Activated naive CD4-positive, alpha-beta T cell treated with anti-CD3 and anti-CD28 coated beads, Interleukin-2, amount 50 U/mL, for 72 hours (primary cell): Measurements from ENCODE around the gene KCNG1. TPM values are rescaled to one million over a fixed set of nuclear protein-coding genes. Genes with fewer than 3 reads are reported as not detected.

Experiments used
- ATAC-seq, 2 donors: fragments of 150-1000 bp; cut with Tn5 transposase; 2 replicates each; pipeline ENCODE4 v1.10.0; 2021; ENCODE audit warnings: mild to moderate bottlenecking in 2 of 2, moderate library complexity in 2 of 2
- DNase-seq, 2 donors: peaks; one replicate each; pipeline ENCODE4 v3.0.0; 2021 to 2022; ENCODE audit warnings: low spot score in 2 of 2
- H3K27ac Mint-ChIP-seq, 2 donors: one replicate each; pipeline ENCODE4 v1.8.0; 2022; ENCODE audit warnings: mild to moderate bottlenecking in 2 of 2, mixed read lengths in 2 of 2
- H3K36me3 Mint-ChIP-seq, 2 donors: one replicate each; pipeline ENCODE4 v1.8.0; 2022; ENCODE audit warnings: mixed read lengths in 2 of 2
- H3K9me3 Mint-ChIP-seq, 2 donors: one replicate each; pipeline ENCODE4 v1.8.0; 2022; ENCODE audit warnings: mixed read lengths in 2 of 2
- total RNA-seq, 2 donors: library from RNA; stranded (reverse); gene quantifications; one replicate each; pipeline ENCODE4 v1.2.3, GENCODE V29; 2022

The KCNG1 gene
- total RNA-seq, 2 donors from 2014 or later = 0.86 TPM; not detected in 1

GRCh38 chr20:51004781-51005180, 18.1 kb downstream of the KCNG1 start:
- no peaks in the 10 kb centered on the region for H3K36me3 Mint-ChIP-seq
- no peak for ATAC-seq
- no peaks in the 10 kb centered on the region for H3K9me3 Mint-ChIP-seq
- no peak overlapping the region for H3K27ac Mint-ChIP-seq
- no peak for DNase-seq

DNA sequence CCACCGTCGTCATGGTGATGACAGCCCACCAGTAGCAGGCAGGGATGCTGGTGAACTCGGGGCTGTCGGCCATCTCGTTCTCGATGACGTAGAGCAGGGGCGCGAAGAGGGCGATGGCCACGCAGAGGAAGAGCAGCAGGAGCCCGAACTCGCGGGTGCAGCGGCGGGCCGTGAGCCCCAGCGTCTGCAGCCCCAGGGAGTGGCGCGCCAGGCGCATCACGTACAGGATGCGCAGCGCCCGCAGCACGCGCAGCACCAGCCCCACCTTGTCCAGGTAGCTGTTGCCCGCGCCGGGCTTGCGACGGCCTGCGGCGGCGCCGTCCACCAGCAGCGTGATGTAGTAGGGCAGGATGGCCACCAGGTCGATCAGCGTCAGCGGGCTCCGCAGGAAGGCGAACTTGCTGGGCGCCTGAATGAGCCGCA, 18.6 kb downstream of the KCNG1 start:
- no peak overlapping the region for H3K27ac Mint-ChIP-seq
- no peaks in the 10 kb centered on the region for H3K36me3 Mint-ChIP-seq
- no peak for ATAC-seq
- H3K9me3 Mint-ChIP-seq = no peaks in the 10 kb centered on the region
- DNase-seq = no peak

GRCh38 chr20:51003753-51004152, 19.2 kb downstream of the KCNG1 start:
- Mint-ChIP-seq H3K27ac (no peak overlapping the region), H3K9me3 (no peaks in the 10 kb centered on the region), H3K36me3 (no peaks in the 10 kb centered on the region)
- ATAC-seq (no peak), DNase-seq (no peak)

- H3K27ac Mint-ChIP-seq = no peak overlapping the region
- no peak for ATAC-seq
- H3K36me3 Mint-ChIP-seq = no peaks in the 10 kb centered on the region
- DNase-seq = no peak
- no peaks in the 10 kb centered on the region for H3K9me3 Mint-ChIP-seq
Observed at GRCh38 chr20:51002633-51003032, 20.3 kb downstream of the KCNG1 start.

DNA sequence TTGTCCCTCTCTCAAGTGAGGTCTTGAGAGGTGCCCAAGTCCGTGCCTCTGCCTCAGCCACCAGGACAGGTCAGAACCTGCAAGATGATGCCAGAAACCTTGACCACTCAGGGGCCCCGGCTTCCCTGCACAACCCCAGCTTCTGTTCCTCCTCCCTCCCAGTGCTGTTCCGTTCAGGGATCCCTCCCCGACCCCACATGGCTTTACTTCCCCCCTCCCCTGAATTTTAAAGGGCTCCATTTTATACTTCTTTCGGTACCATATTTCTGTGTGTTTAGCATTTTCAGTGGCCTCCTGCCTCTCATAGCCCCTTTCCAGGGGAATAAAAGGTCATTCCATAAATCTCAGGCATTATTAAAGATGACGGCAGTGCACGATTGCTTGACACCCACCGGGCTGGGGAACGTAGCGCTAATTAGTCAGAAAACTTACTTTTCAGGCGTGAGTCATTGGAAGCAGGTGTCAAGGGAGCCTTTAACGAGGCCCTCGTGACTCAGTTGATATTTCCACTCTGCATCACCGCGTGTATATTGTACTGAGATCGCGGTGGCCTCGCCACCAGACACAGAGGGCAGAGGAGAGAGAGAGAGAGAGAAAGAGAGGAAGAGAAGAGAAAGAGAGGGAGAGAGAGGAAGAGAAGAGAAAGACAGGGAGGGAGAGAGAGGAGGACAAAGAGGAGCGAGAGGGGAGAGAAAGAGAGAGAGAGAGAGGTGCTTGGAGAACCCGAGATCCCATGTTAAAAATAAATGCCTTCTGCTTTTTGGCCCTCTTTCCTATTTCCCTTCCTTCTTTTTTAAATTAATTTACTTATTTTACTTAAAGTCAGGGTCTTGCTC, 21.3 kb downstream of the KCNG1 start:
- Mint-ChIP-seq H3K27ac (peak overlapping the region in 1 of 2 donors; percentile 0), H3K36me3 (no peaks in the 10 kb centered on the region), H3K9me3 (no peaks in the 10 kb centered on the region)
- ATAC-seq = peak in 1 of 2 donors; percentile 59
- DNase-seq = no peak

DNA sequence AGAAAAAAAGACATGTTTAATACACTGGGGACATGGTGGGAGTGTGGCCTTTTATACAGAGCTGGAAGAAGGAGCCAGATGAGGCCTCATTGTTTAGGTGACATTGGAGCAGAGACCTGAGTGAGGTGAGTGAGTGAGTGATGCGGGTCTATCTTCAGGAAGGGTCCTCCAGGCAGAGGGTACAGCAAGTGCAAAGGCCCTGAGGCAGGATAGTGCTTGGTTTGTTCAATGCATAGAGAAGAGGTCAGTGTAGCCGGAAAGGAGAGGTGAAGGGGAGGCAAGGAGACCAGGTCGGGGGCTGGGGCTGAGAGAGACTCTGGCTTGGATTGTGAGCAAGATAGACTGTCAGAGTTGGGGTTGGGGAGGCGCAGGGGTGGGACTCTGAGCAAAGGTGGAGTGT, 23.6 kb downstream of the KCNG1 start:
- DNase-seq (no peak), ATAC-seq (no peak)
- H3K36me3 Mint-ChIP-seq = no peaks in the 10 kb centered on the region
- no peak overlapping the region for H3K27ac Mint-ChIP-seq
- no peaks in the 10 kb centered on the region for H3K9me3 Mint-ChIP-seq

DNA sequence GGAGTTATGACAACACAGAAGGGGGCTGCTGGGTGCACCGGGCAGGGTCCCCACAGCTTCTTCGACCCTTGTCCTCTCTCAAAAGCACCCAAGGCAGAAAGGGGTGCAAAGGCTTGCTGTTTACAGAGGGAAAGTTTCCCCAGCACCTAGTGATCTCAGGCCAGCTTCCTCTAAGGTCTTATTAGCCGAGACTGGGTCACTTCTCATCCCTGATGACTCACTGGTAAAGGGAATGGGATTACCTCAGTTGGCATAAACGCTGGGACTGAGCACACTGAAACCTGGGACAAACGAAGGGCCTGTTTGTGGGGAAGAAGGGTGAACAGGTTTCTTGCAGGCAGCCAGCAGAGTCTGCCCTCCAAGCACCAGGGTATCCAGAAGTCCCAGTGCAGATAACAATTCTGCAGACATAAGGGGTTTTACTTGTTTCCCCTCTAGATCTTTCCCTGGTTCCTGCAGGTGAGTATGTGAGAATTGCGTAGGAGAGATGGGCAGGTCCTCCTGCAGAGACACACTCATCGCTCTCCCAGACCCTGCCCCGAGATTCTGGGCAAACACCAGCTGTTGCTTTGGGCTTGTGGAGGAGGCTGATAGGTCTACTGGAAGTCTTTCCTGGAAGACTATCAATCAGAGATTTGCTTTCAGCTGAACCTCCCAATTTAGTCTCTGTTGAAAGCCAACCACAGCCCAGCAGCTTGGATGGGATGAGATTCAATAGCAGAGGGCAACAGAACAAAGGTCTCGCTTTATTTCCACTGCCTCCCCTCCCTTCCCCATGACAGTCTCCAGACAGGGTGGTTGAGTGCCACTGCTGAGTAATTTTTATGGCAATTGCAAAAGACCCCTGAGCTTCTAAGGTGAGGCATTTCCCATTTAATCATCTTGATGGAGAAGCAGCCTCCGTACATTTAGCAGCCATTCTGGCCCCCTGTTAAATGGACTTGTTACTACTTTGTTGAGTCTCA, 25.7 kb downstream of the KCNG1 start:
- Mint-ChIP-seq H3K36me3 (no peaks in the 10 kb centered on the region), H3K9me3 (no peaks in the 10 kb centered on the region), H3K27ac (no peak overlapping the region)
- ATAC-seq = no peak
- DNase-seq = no peak

DNA sequence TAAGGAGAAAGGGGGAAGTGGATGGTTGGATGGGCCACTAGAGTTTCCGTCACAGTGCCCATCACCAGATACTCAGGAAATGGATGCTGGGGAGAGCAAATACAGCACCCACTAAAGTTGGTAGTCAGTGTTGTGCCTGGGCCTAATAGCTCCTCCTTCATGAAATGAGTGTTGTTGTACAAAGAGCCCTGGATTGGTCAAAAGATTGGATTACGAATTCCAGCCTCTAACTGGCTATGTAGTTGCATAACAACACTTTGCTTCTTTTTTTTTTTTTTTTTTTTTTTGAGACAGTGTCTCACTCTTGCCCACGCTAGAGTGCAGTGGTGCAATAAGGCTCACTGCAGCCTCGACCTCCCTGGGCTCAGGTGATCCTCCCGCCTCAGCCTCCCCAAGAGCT, 27.4 kb downstream of the KCNG1 start:
- ATAC-seq (no peak), DNase-seq (no peak)
- H3K27ac Mint-ChIP-seq = no peak overlapping the region
- no peaks in the 10 kb centered on the region for H3K9me3 Mint-ChIP-seq
- H3K36me3 Mint-ChIP-seq = no peaks in the 10 kb centered on the region

GRCh38 chr20:50993876-50994275, 29.0 kb downstream of the KCNG1 start:
- Mint-ChIP-seq H3K9me3 (no peaks in the 10 kb centered on the region), H3K36me3 (no peaks in the 10 kb centered on the region), H3K27ac (no peak overlapping the region)
- DNase-seq = no peak
- no peak for ATAC-seq

DNA sequence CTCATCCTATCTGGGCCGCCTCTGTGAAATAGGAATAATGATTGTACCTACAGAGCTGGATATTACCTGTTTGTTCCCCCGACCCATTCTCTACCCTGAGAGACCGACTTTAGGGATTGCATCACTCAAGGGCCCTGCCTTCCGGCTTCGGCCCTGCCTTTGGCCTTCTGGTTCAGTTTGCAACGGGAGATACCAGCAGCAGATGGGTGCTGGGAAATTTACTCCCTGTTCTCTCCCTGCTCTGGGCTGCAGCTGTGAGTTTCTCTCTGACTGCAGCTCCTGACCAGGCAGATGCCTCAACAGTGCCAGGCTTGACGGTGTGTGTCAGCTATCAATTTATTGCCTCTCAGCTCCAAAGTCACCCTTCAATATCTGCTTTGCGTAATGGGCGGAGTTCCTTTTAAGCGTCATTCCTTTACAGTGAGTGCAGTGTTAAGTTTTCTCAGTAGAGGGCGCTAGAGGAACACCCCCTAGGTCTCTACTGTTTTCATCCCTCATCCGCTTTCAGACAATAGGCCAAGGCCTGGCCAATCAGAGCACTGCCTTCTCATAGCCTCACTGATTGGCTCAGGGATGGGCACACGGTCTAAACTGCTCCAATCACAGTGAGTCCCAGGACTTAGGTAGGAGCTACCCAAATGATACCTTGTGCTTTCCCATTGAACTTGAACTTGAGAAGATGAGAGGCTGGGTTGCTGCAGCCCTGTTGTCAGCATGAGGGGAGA, 30.0 kb downstream of the KCNG1 start:
- DNase-seq = peak; percentile 58 to 74
- H3K9me3 Mint-ChIP-seq = no peaks in the 10 kb centered on the region
- peak; percentile 99 to 100 for ATAC-seq
- H3K27ac Mint-ChIP-seq = no peak overlapping the region
- no peaks in the 10 kb centered on the region for H3K36me3 Mint-ChIP-seq

GRCh38 chr20:50992336-50992732, 30.6 kb downstream of the KCNG1 start:
- Mint-ChIP-seq H3K9me3 (no peaks in the 10 kb centered on the region), H3K36me3 (no peaks in the 10 kb centered on the region), H3K27ac (no peak overlapping the region)
- ATAC-seq = no peak
- DNase-seq = no peak

- H3K9me3 Mint-ChIP-seq = no peaks in the 10 kb centered on the region
- ATAC-seq (no peak), DNase-seq (no peak)
- H3K36me3 Mint-ChIP-seq = no peaks in the 10 kb centered on the region
- H3K27ac Mint-ChIP-seq = no peak overlapping the region
Observed at GRCh38 chr20:50991076-50991475, 31.8 kb downstream of the KCNG1 start.

- no peaks in the 10 kb centered on the region for H3K9me3 Mint-ChIP-seq
- H3K36me3 Mint-ChIP-seq = no peaks in the 10 kb centered on the region
- ATAC-seq (peak; percentile 86 to 88), DNase-seq (peak in 1 of 2 donors; percentile 83)
- H3K27ac Mint-ChIP-seq = no peak overlapping the region
Observed at GRCh38 chr20:50987493-50988210, 35.3 kb downstream of the KCNG1 start.

- ATAC-seq = no peak
- Mint-ChIP-seq H3K9me3 (no peaks in the 10 kb centered on the region), H3K36me3 (no peaks in the 10 kb centered on the region), H3K27ac (no peak overlapping the region)
- DNase-seq = no peak
Observed at GRCh38 chr20:50983321-50983720, 39.6 kb downstream of the KCNG1 start.

- H3K9me3 Mint-ChIP-seq = no peaks in the 10 kb centered on the region
- no peak for DNase-seq
- ATAC-seq = no peak
- H3K36me3 Mint-ChIP-seq = no peaks in the 10 kb centered on the region
- H3K27ac Mint-ChIP-seq = no peak overlapping the region
Observed at GRCh38 chr20:50982363-50982762, 40.5 kb downstream of the KCNG1 start.

GRCh38 chr20:50981714-50982048, 41.2 kb downstream of the KCNG1 start:
- ATAC-seq = no peak
- H3K27ac Mint-ChIP-seq = no peak overlapping the region
- no peaks in the 10 kb centered on the region for H3K9me3 Mint-ChIP-seq

More at GRCh38 chr20:50981714-50982048, 41.2 kb downstream of the KCNG1 start:
- no peak for DNase-seq
- H3K36me3 Mint-ChIP-seq = no peaks in the 10 kb centered on the region
